ENCODE data around the gene FER. TPM values are rescaled to one million over a fixed set of nuclear protein-coding genes. Genes with fewer than 3 reads are reported as not detected.

The FER gene
- total RNA-seq, 1 experiment from 2014 or later, result 16.4 TPM

GRCh38 chr5:108711898-108712297 is 35.8 kb upstream of the FER start:
- intact Hi-C loops (cut with micrococcal nuclease; ENCODE audit: unreplicated experiment), result no loop called here
- TF ChIP-seq CTCF (conservative IDR thresholded peaks at IDR 0.05; ENCODE audit: low read depth, low read length), result no peak
- TF ChIP-seq EZH2 (IDR thresholded peaks at IDR 0.05; ENCODE audit: borderline replicate concordance, low read depth, low read length, poor library complexity, severe bottlenecking), result no peak
- BruUV-seq (replicated peaks), result no TSS peak
- Histone ChIP-seq H3K36me3 (ENCODE audit: insufficient read depth, low read length, poor library complexity, severe bottlenecking) (no peaks in the 10 kb centered on the region), H3K4me3 (ENCODE audit: low read depth, low read length, poor library complexity, severe bottlenecking) (no peak overlapping the region), H3K27me3 (replicated peaks; ENCODE audit: insufficient read depth, low read depth, low read length, poor library complexity) (no peaks in the 10 kb centered on the region), H3K4me1 (ENCODE audit: insufficient read depth, low read length, poor library complexity, severe bottlenecking) (no peaks in the 10 kb centered on the region), H3K27ac (ENCODE audit: low read depth, low read length, poor library complexity, severe bottlenecking) (no peak overlapping the region), H3K9me3 (ENCODE audit: low read depth, low read length, poor library complexity, severe bottlenecking) (no peaks in the 10 kb centered on the region)
- no peak for DNase-seq (ENCODE audit: low spot score)
- POLR2A ChIA-PET (ENCODE audit: low non-redundant PET), result no interaction called here
- CTCF ChIA-PET, result no interaction called here

DNA sequence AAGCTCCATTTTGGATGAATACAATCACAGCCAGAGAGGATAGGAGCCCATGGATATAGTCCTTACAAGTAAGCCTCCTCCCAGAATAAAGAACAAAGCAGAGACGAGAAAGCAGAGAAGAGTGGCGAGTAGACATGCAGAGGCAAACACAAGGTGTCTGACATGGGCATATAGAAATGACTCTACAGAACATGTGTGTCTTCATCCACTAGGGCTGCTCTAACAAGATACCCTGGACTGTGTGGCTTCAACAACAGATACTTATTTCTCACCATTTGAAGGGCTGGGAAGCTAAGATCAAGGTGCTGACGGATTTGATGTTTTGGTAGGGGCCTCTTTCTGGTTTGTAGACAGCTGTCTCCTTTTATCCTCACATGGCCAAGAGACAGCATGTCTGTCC is 32.3 kb upstream of the FER start:
- DNase-seq (ENCODE audit: low spot score), result no peak
- no peak overlapping the region for H3K4me3 ChIP-seq (ENCODE audit: low read depth, low read length, poor library complexity, severe bottlenecking)
- CTCF ChIA-PET, result no interaction called here
- H3K4me1 ChIP-seq (ENCODE audit: insufficient read depth, low read length, poor library complexity, severe bottlenecking), result no peaks in the 10 kb centered on the region
- no peaks in the 10 kb centered on the region for H3K36me3 ChIP-seq (ENCODE audit: insufficient read depth, low read length, poor library complexity, severe bottlenecking)
- POLR2A ChIA-PET (ENCODE audit: low non-redundant PET), result no interaction called here
- no peak overlapping the region for H3K27ac ChIP-seq (ENCODE audit: low read depth, low read length, poor library complexity, severe bottlenecking)
- TF ChIP-seq EZH2 (IDR thresholded peaks at IDR 0.05; ENCODE audit: borderline replicate concordance, low read depth, low read length, poor library complexity, severe bottlenecking) (no peak), CTCF (conservative IDR thresholded peaks at IDR 0.05; ENCODE audit: low read depth, low read length) (no peak)
- no TSS peak for BruUV-seq (replicated peaks)
- intact Hi-C loops (cut with micrococcal nuclease; ENCODE audit: unreplicated experiment), result no loop called here
- no peaks in the 10 kb centered on the region for H3K27me3 ChIP-seq (replicated peaks; ENCODE audit: insufficient read depth, low read depth, low read length, poor library complexity)
- H3K9me3 ChIP-seq (ENCODE audit: low read depth, low read length, poor library complexity, severe bottlenecking), result no peaks in the 10 kb centered on the region

DNA sequence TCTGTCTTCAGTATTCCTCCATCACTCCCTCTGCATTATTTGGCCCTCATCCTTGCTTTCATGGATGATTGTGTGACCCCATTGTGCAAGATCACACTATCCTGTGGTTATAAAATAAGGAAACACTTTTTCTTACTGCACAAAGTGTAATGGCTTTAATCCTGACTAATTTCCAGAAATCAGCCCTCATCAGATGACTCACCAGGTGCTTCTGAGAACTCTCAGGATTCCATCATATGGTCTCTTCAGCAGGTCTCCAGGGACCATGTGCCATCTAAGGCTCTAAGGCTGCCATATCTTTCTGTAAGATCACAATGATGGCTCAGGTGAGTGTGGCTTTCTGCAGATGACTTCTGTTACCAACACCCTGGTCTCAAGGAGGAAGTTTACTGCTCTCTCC is 27.3 kb upstream of the FER start:
- no peaks in the 10 kb centered on the region for H3K36me3 ChIP-seq (ENCODE audit: insufficient read depth, low read length, poor library complexity, severe bottlenecking)
- CTCF ChIA-PET, result no interaction called here
- no peak for DNase-seq (ENCODE audit: low spot score)
- H3K4me3 ChIP-seq (ENCODE audit: low read depth, low read length, poor library complexity, severe bottlenecking), result no peak overlapping the region
- H3K9me3 ChIP-seq (ENCODE audit: low read depth, low read length, poor library complexity, severe bottlenecking), result no peaks in the 10 kb centered on the region
- H3K27me3 ChIP-seq (replicated peaks; ENCODE audit: insufficient read depth, low read depth, low read length, poor library complexity), result no peaks in the 10 kb centered on the region
- POLR2A ChIA-PET (ENCODE audit: low non-redundant PET), result no interaction called here
- no peaks in the 10 kb centered on the region for H3K4me1 ChIP-seq (ENCODE audit: insufficient read depth, low read length, poor library complexity, severe bottlenecking)
- TF ChIP-seq CTCF (conservative IDR thresholded peaks at IDR 0.05; ENCODE audit: low read depth, low read length) (no peak), EZH2 (IDR thresholded peaks at IDR 0.05; ENCODE audit: borderline replicate concordance, low read depth, low read length, poor library complexity, severe bottlenecking) (no peak)
- H3K27ac ChIP-seq (ENCODE audit: low read depth, low read length, poor library complexity, severe bottlenecking), result no peak overlapping the region
- no TSS peak for BruUV-seq (replicated peaks)
- intact Hi-C loops (cut with micrococcal nuclease; ENCODE audit: unreplicated experiment), result no loop called here

Data from A673 (cell line).